ENCODE data around the gene MRPL38.

Gene MRPL38

DNA sequence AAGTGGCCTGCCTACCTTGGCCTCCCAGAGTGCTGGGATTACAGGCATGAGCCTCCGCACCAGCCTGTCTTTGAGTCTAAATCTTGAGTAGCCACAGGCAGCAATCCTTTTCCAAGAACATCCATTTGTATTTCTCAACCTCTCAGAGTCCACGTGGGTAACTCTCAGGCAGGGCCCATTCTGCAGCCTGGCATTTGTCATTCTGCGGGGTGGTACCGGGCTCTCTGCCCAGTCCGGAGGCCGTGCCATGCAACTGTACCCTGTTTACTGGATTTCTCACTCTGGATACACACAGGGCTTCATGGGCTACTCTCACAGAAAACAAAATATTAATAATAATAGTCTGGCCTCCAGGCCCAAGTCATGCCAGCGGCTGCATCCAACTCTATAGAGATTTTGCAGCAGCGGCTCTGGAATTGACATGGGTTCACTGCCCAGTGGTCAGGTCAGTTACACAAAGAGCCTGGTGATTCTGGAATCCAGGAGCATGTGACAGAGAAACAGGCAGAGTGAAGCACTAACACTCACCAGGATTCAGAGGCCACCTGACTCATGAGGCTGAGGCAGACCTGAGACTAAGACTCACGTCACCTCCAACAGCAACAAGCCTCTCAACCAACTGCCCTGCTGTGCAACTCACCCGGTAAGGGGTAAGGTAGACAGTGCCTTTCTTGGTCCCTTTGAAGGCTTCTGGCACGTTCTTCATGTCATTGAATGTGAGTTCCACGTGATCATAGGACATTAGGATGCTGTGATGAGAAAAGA is 53.6 kb downstream of the MRPL38 start:
- no peak for DNase-seq

DNA sequence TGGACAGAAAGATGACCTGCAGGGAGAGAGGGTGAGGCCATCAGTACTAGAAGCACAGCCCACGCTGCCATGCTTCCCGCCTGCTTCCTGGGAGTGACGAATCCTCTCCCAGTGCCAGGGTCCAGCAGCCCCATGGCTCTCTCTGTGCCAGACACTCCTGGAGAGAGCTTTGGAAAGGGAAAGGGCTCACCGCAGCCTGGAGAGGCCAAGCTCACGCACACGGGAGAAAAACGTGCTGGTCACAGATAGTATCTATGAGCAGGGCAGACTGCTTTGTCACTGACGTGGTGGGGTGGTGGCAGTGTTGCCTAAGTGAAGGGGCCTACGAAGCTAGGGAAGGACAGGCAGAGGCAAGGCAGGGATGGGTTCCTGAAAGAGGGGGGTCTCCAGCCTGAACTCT is 55.0 kb downstream of the MRPL38 start:
- DNase-seq, result no peak

DNA sequence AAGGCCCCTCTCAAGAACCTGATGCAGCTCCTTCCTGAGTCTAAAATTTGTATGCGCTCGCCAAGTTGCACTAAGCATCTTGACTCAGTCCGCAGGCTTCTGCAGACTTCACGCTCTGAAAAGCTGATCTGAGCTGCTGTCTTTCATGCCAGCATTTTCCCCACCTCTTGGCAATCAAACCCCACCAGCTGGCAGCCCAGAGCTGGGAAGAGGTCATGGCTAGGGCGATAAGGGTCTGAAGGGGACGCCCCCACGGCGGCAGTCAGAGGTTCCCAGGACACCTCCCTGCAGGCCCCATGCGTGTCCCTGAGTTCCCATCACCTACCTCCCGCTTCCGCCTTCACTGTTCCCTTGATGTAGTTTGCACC is 55.4 kb downstream of the MRPL38 start:
- no peak for DNase-seq
